Ovary (tissue), 3 donors: Measurements from ENCODE around the gene PNMA6E.

Experiments used
- CTCF ChIP-seq, 3 donors: fragments of 450-650 bp in 2 of 3; fragments of 200-600 bp in 1 of 3; IDR thresholded peaks; one replicate each; pipeline versions ENCODE4 v1.5.1 to v1.8.0; 2016 to 2022; ENCODE audit warnings: antibody characterized with exemption in 3 of 3, mild to moderate bottlenecking in 1 of 3
- POLR2A ChIP-seq: fragments of 450-650 bp; IDR thresholded peaks from one replicate; pipeline ENCODE4 v1.6.1; 2017; ENCODE audit warnings: antibody characterized with exemption, mild to moderate bottlenecking, moderate library complexity
- donor health status: DM: no; HTN: no; CAD: no.

- TF ChIP-seq POLR2A (no peak), CTCF (IDR thresholded peaks at IDR 0.05) (no peak)
Measured at GRCh38 chrX:153405426-153405825, 4.3 kb upstream of the PNMA6E start.
